Breast epithelium (tissue), 4 donors: Measurements from ENCODE around the gene MGAT3. TPM values are rescaled to one million over a fixed set of nuclear protein-coding genes. Genes with fewer than 3 reads are reported as not detected.

ENCODE experiments used
- DNase-seq, 2 donors: peaks; one replicate each; pipeline ENCODE4 v3.0.0-alpha.2; 2019; ENCODE audit warnings: low spot score in 2 of 2
- H3K27ac ChIP-seq, 2 donors: fragments of 200-600 bp; sonication (generic) in 1 of 2; one replicate each; pipeline ENCODE4 v1.5.1; 2016 to 2019; ENCODE audit warnings: mild to moderate bottlenecking in 1 of 2
- H3K27me3 ChIP-seq, 2 donors: fragments of 200-600 bp; sonication (generic) in 1 of 2; one replicate each; pipeline versions ENCODE4 v1.5.1 to v1.6.0; 2017 to 2019; ENCODE audit warnings: control low read depth in 1 of 2, mild to moderate bottlenecking in 1 of 2
- H3K36me3 ChIP-seq: fragments of 200-600 bp; one replicate; pipeline ENCODE4 v1.5.1; 2019
- H3K4me1 ChIP-seq, 2 donors: fragments of 200-600 bp; sonication (generic); one replicate each; pipeline ENCODE4 v1.5.1; 2016 to 2019; ENCODE audit warnings: control low read depth in 1 of 2
- H3K4me3 ChIP-seq, 3 donors: fragments of 200-600 bp; sonication (generic); 1 replicate in 2 of 3; 2 replicates in 1 of 3; pipeline ENCODE4 v1.5.1; 2016 to 2019; ENCODE audit warnings: mild to moderate bottlenecking in 3 of 3, moderate library complexity in 2 of 3
- H3K9me3 ChIP-seq, 2 donors: fragments of 200-600 bp; sonication (generic) in 1 of 2; one replicate each; pipeline ENCODE4 v1.5.1; 2016 to 2019; ENCODE audit warnings: control low read depth in 1 of 2
- POLR2A ChIP-seq: fragments of 450-650 bp; IDR thresholded peaks from one replicate; pipeline ENCODE4 v1.6.1; 2016; ENCODE audit warnings: antibody characterized with exemption, mild to moderate bottlenecking, moderate library complexity
- POLR2AphosphoS5 ChIP-seq, 3 donors: sonication (generic); formaldehyde crosslinking; IDR thresholded peaks; one replicate each; pipeline ENCODE4 v1.6.1; 2017; ENCODE audit warnings: antibody characterized with exemption in 3 of 3
- intact Hi-C: fragments of 100-400 bp; cut with DNase I; formaldehyde crosslinking; loops from one replicate; pipeline ENCODE4 v1.15.1; 2023; ENCODE audit warnings: low total_unique reads
- total RNA-seq, 3 donors: library from RNA; depleted of rRNA; stranded (reverse); fragments of >200 nt; gene quantifications; one replicate each; pipeline ENCODE4 v1.1.0, GENCODE V29; 2016
- TF ChIP-seq, protein P1 (sequence below), 3 donors: fragments of 450-650 bp; IDR thresholded peaks; one replicate each; pipeline ENCODE4 v1.5.1; 2016 to 2017; ENCODE audit warnings: antibody characterized with exemption in 3 of 3, mild to moderate bottlenecking in 3 of 3, moderate library complexity in 3 of 3

The MGAT3 gene
- total RNA-seq, 3 donors from 2014 or later = 1.9 to 9.4 (median 3.9) TPM

DNA sequence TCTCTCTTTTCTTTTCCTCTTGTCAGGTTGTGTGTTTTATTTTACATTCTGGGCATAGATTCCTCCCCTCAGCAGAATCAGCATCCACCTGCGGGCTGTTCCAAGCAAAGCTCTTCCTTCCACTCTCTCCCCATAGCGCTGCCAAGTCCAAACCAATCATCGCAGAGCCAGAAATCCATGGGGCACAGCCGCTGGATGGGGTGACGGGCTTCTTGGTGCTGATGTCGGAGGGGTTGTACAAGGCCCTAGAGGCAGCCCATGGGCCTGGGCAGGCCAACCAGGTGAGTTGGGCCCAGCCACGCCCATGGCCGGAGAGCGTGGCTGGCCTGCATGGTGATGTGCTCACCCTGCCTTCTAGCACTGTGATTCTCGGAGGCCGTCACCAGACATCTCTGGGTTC, 35.1 kb upstream of the MGAT3 start:
- Histone ChIP-seq H3K9me3 (no peaks in the 10 kb centered on the region), H3K4me1 (no peaks in the 10 kb centered on the region), H3K27me3 (no peaks in the 10 kb centered on the region), H3K4me3 (no peak overlapping the region), H3K36me3 (peaks cover 5% of the 10 kb centered on the region), H3K27ac (no peak overlapping the region)
- intact Hi-C loops = no loop called here
- no peak for DNase-seq
- TF ChIP-seq, protein P1, sequence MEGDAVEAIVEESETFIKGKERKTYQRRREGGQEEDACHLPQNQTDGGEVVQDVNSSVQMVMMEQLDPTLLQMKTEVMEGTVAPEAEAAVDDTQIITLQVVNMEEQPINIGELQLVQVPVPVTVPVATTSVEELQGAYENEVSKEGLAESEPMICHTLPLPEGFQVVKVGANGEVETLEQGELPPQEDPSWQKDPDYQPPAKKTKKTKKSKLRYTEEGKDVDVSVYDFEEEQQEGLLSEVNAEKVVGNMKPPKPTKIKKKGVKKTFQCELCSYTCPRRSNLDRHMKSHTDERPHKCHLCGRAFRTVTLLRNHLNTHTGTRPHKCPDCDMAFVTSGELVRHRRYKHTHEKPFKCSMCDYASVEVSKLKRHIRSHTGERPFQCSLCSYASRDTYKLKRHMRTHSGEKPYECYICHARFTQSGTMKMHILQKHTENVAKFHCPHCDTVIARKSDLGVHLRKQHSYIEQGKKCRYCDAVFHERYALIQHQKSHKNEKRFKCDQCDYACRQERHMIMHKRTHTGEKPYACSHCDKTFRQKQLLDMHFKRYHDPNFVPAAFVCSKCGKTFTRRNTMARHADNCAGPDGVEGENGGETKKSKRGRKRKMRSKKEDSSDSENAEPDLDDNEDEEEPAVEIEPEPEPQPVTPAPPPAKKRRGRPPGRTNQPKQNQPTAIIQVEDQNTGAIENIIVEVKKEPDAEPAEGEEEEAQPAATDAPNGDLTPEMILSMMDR (IDR thresholded peaks at IDR 0.05) = no peak

DNA sequence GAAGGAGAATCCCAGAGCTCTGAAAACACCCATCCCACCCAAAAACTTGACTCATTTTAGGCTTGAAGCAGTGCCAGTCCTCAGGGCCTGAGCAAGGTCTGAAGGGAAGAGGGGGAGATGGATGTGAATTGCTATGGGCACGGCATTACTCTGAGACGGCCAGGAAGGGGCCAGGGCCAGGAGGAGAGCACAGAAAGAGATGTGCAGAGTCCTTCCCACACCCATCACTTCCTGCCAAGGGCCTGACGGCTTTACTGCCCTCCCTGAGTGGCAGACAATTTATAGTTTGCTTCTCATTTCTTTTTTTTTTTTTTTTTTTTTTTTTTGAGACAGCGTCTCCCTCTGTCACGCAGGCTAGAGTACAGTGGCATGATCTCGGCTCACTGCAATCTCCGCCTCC, 34.7 kb upstream of the MGAT3 start:
- no peak overlapping the region for H3K27ac ChIP-seq
- TF ChIP-seq, protein P1 (IDR thresholded peaks at IDR 0.05) = no peak
- TF ChIP-seq POLR2AphosphoS5 (IDR thresholded peaks at IDR 0.05) = no peak
- no peak for TF ChIP-seq POLR2A
- intact Hi-C loops = no loop called here
- H3K4me3 ChIP-seq = no peak overlapping the region
- H3K4me1 ChIP-seq = no peaks in the 10 kb centered on the region
- H3K36me3 ChIP-seq = peaks cover 5% of the 10 kb centered on the region
- H3K27me3 ChIP-seq = no peaks in the 10 kb centered on the region
- DNase-seq = no peak
- H3K9me3 ChIP-seq = no peaks in the 10 kb centered on the region

DNA sequence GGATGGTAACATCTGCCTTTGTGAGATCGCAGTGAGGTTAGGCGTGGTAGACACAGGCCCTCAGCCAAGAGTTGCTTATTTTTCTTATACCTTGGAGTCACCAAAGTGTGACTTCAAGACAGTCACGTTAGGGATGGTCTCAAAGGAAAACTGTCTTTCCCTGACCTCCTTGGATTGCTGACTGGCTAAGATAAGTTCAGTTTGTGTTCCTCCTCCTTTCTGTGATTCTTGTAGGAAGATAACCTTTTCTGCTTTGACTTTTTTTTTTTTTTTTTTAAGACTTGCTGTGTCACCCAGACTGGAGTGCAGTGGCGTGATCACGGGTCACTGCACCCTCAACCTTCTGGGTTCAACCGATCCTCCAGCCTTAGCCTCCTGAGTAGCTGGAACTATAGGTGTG, 34.1 kb upstream of the MGAT3 start:
- no peaks in the 10 kb centered on the region for H3K9me3 ChIP-seq
- DNase-seq = no peak
- no peaks in the 10 kb centered on the region for H3K4me1 ChIP-seq
- no peak overlapping the region for H3K4me3 ChIP-seq
- no peaks in the 10 kb centered on the region for H3K27me3 ChIP-seq
- intact Hi-C loops = no loop called here
- peaks cover 5% of the 10 kb centered on the region for H3K36me3 ChIP-seq
- H3K27ac ChIP-seq = no peak overlapping the region
- TF ChIP-seq POLR2A = no peak

DNA sequence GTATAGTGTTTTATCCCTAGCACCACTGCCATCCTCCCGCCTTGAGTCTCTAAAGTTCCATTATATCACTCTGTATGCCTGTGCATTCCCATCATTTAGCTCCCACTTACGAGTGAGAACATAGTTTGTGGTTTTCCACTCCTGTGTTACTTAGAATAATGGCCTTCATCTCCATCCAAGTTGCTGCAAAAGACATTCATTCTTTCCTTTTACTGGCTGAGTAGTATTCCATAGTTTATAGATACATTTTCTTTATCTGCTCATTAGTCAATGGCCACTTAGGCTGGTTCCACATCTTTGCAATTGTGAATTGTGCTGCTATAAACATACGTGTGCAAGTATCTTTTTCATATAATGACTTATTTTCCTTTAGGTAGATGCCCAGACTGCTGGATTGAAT, 32.8 kb upstream of the MGAT3 start:
- no peaks in the 10 kb centered on the region for H3K9me3 ChIP-seq
- peaks cover 5% of the 10 kb centered on the region for H3K36me3 ChIP-seq
- H3K27ac ChIP-seq = no peak overlapping the region
- no peaks in the 10 kb centered on the region for H3K27me3 ChIP-seq
- no peak for DNase-seq
- intact Hi-C loops = no loop called here
- TF ChIP-seq, protein P1 (IDR thresholded peaks at IDR 0.05) = no peak
- no peak for TF ChIP-seq POLR2AphosphoS5 (IDR thresholded peaks at IDR 0.05)
- TF ChIP-seq POLR2A = no peak
- no peaks in the 10 kb centered on the region for H3K4me1 ChIP-seq
- H3K4me3 ChIP-seq = no peak overlapping the region

DNA sequence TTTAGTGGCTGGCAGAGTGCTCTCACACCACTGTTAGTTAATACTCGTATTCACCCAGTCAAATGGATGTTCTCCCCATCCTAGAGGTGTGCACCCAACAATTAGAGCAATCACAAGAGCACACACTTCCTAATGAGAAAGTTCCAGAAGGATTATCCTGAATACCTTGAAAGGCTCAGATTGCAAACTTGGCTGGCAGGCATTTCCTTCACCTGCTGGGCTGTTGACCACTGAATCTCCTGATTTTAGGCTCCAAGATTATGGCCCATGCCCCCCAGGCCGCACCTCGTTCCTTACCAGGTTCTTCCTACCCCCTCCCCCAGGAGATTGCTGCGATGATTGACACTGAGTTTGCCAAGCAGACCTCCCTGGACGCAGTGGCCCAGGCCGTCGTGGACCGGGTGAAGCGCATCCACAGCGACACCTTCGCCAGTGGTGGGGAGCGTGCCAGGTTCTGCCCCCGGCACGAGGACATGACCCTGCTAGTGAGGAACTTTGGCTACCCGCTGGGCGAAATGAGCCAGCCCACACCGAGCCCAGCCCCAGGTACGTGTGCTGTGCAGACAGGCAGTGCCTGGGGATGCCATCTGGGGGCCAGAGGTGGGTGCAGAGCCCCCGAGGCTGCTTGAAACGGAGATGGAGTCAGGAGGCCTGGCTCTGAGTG, 30.3 kb upstream of the MGAT3 start:
- H3K27me3 ChIP-seq = no peaks in the 10 kb centered on the region
- intact Hi-C loops = no loop called here
- no peak for DNase-seq
- no peaks in the 10 kb centered on the region for H3K9me3 ChIP-seq
- no peaks in the 10 kb centered on the region for H3K4me1 ChIP-seq
- H3K27ac ChIP-seq = no peak overlapping the region
- TF ChIP-seq POLR2A (no peak), POLR2AphosphoS5 (IDR thresholded peaks at IDR 0.05) (no peak)
- TF ChIP-seq, protein P1 (IDR thresholded peaks at IDR 0.05) = no peak
- H3K36me3 ChIP-seq = no peaks in the 10 kb centered on the region
- H3K4me3 ChIP-seq = no peak overlapping the region
